Neuronal stem cell (in vitro differentiated cells): ENCODE data around the gene PSG5.
"Not testable (repeated sequence)": the region's sequence is repeated elsewhere in the genome, so short reads cannot be mapped to it uniquely, and the experiment has no call there.

Experiments
- DNase-seq: peaks from one replicate; pipeline ENCODE4 v3.0.0-alpha.2; 2013; ENCODE audit warnings: low spot score
- H2AFZ ChIP-seq: one replicate; pipeline ENCODE4 v1.6.1; 2013; ENCODE audit warnings: mild to moderate bottlenecking, low read length, inconsistent platforms
- H2AK5ac ChIP-seq: 2 replicates; pipeline ENCODE4 v1.6.1; 2013; ENCODE audit warnings: low read depth, mild to moderate bottlenecking, inconsistent platforms, low read length, moderate library complexity, mixed read lengths
- H2BK120ac ChIP-seq: 2 replicates; pipeline ENCODE4 v1.6.1; 2013; ENCODE audit warnings: low read depth, mild to moderate bottlenecking, inconsistent platforms, low read length, moderate library complexity, mixed read lengths
- H2BK12ac ChIP-seq: one replicate; pipeline ENCODE4 v1.6.1; 2013; ENCODE audit warnings: low read length, inconsistent platforms
- H2BK15ac ChIP-seq: 2 replicates; pipeline ENCODE4 v1.6.1; 2013; ENCODE audit warnings: mild to moderate bottlenecking, low read length, inconsistent platforms, mixed read lengths
- H2BK5ac ChIP-seq: one replicate; pipeline ENCODE4 v1.6.1; 2013; ENCODE audit warnings: inconsistent platforms, mild to moderate bottlenecking, low read length, moderate library complexity
- H3K14ac ChIP-seq: one replicate; pipeline ENCODE4 v1.6.1; 2013; ENCODE audit warnings: low read length, inconsistent platforms
- H3K18ac ChIP-seq: 2 replicates; pipeline ENCODE4 v1.6.1; 2013; ENCODE audit warnings: low read length, inconsistent platforms
- H3K23ac ChIP-seq: 2 replicates; pipeline ENCODE4 v1.6.1; 2013; ENCODE audit warnings: low read depth, mild to moderate bottlenecking, mixed read lengths, low read length, inconsistent platforms; ENCODE audit not compliant: poor library complexity
- H3K27ac ChIP-seq: replicated peaks from 3 replicates; pipeline ENCODE4 v1.5.1; 2013; ENCODE audit warnings: low read length, inconsistent platforms
- H3K27me3 ChIP-seq, 3 experiments: 2 replicates each; pipeline ENCODE4 v1.6.1; 2013; ENCODE audit warnings: low read length in 3 of 3, mild to moderate bottlenecking in 2 of 3, inconsistent platforms in 1 of 3, low read depth in 1 of 3, mixed read lengths in 1 of 3, moderate library complexity in 1 of 3; ENCODE audit not compliant: control insufficient read depth in 3 of 3, insufficient read depth in 3 of 3
- H3K36me3 ChIP-seq, 2 donors: replicated peaks in 1 of 2; 2 replicates each; pipeline ENCODE4 v1.6.1; 2013; ENCODE audit warnings: low read length in 2 of 2; ENCODE audit not compliant: control insufficient read depth in 2 of 2, insufficient read depth in 2 of 2
- H3K4ac ChIP-seq: 2 replicates; pipeline ENCODE4 v1.6.1; 2013; ENCODE audit warnings: inconsistent platforms, mild to moderate bottlenecking, low read length, moderate library complexity
- H3K4me1 ChIP-seq, 2 donors: 1 replicate in 1 of 2; 2 replicates in 1 of 2; pipeline ENCODE4 v1.6.1; 2013; ENCODE audit warnings: low read length in 2 of 2, low read depth in 1 of 2; ENCODE audit not compliant: control insufficient read depth in 2 of 2, insufficient read depth in 1 of 2
- H3K4me2 ChIP-seq: one replicate; pipeline ENCODE4 v1.6.1; 2013; ENCODE audit warnings: mild to moderate bottlenecking, low read length, inconsistent platforms; ENCODE audit not compliant: insufficient read depth, poor library complexity, severe bottlenecking
- H3K4me3 ChIP-seq, 2 donors: 2 replicates each; pipeline ENCODE4 v1.5.1; 2013; ENCODE audit warnings: low read length in 2 of 2, mild to moderate bottlenecking in 2 of 2, inconsistent platforms in 1 of 2, moderate library complexity in 1 of 2
- H3K79me1 ChIP-seq: one replicate; pipeline ENCODE4 v1.6.1; 2013; ENCODE audit warnings: low read depth, mild to moderate bottlenecking, inconsistent platforms, low read length, moderate library complexity
- H3K9ac ChIP-seq: one replicate; pipeline ENCODE4 v1.6.1; 2013; ENCODE audit warnings: mild to moderate bottlenecking, low read depth, low read length, inconsistent platforms; ENCODE audit not compliant: poor library complexity
- H3K9me3 ChIP-seq, 2 donors: replicated peaks in 1 of 2; 2 replicates each; pipeline versions ENCODE3 to v1.6.1; 2013; ENCODE audit warnings: low read length in 2 of 2, mild to moderate bottlenecking in 2 of 2, inconsistent platforms in 1 of 2, low read depth in 1 of 2, mixed read lengths in 1 of 2, moderate library complexity in 1 of 2; ENCODE audit not compliant: control insufficient read depth in 2 of 2, insufficient read depth in 1 of 2
- H4K8ac ChIP-seq: one replicate; pipeline ENCODE4 v1.6.1; 2013; ENCODE audit warnings: low read depth, mild to moderate bottlenecking, inconsistent platforms, low read length, moderate library complexity
- H4K91ac ChIP-seq: one replicate; pipeline ENCODE4 v1.6.1; 2013; ENCODE audit warnings: low read length, low read depth, mild to moderate bottlenecking, inconsistent platforms; ENCODE audit not compliant: poor library complexity
- WGBS, 2 donors: extraction: QIAGEN DNeasy Blood & Tissue Kit; methylation state at CpG; one replicate each; pipeline ENCODE4 v1.1.7; 2013; ENCODE audit warnings: missing lambda C conversion rate in 2 of 2, mixed read lengths in 1 of 2; ENCODE audit not compliant: insufficient read length in 2 of 2, insufficient replicate concordance in 1 of 2; ENCODE audit errors: extremely low coverage in 2 of 2; 5-methylcytosine and 5-hydroxymethylcytosine counted together

PSG5 gene

GRCh38 chr19:43124360-43124759 lies 62.0 kb downstream of the PSG5 start:
- H3K4me3 ChIP-seq = no peak overlapping the region
- H3K4ac ChIP-seq = no peak overlapping the region
- no peaks in the 10 kb centered on the region for H3K27me3 ChIP-seq
- DNase-seq = no peak
- H2BK15ac ChIP-seq = no peak overlapping the region
- no peak overlapping the region for H3K23ac ChIP-seq
- H2BK120ac ChIP-seq = no peak overlapping the region
- H2AK5ac ChIP-seq = no peak overlapping the region
- no peak overlapping the region for H3K9ac ChIP-seq
- no peak overlapping the region for H2BK5ac ChIP-seq
- peaks cover 0 to 1% of the 10 kb centered on the region in 2 donors for H3K9me3 ChIP-seq
- WGBS, 2 donors = no CpG with 5 or more reads among the region's 2 CpGs
- no peak overlapping the region for H2AFZ ChIP-seq
- no peak overlapping the region for H3K18ac ChIP-seq
- H3K4me1 ChIP-seq = no peaks in the 10 kb centered on the region
- H3K79me1 ChIP-seq = no peaks in the 10 kb centered on the region
- H3K14ac ChIP-seq = no peak overlapping the region
- H3K36me3 ChIP-seq = no peaks in the 10 kb centered on the region
- H4K91ac ChIP-seq = no peak overlapping the region
- H4K8ac ChIP-seq = no peak overlapping the region
- no peak overlapping the region for H3K4me2 ChIP-seq
- no peak overlapping the region for H2BK12ac ChIP-seq
- no peak overlapping the region for H3K27ac ChIP-seq

GRCh38 chr19:43120433-43121026 lies 65.8 kb downstream of the PSG5 start:
- not testable (repeated sequence) for H3K27me3 ChIP-seq, H3K4me1 ChIP-seq, H4K8ac ChIP-seq, H3K4ac ChIP-seq, H3K4me2 ChIP-seq, H4K91ac ChIP-seq, H2BK120ac ChIP-seq, H3K27ac ChIP-seq, H3K18ac ChIP-seq, H2AFZ ChIP-seq, H3K9me3 ChIP-seq, H3K23ac ChIP-seq, H2BK15ac ChIP-seq, DNase-seq, H2AK5ac ChIP-seq, H3K4me3 ChIP-seq, H2BK5ac ChIP-seq, H3K14ac ChIP-seq, H3K79me1 ChIP-seq, H2BK12ac ChIP-seq, H3K36me3 ChIP-seq, H3K9ac ChIP-seq
- no CpG with 5 or more reads among the region's 11 CpGs for WGBS, 2 donors

GRCh38 chr19:43119526-43119925 lies 66.8 kb downstream of the PSG5 start:
- not testable (repeated sequence) for H2BK120ac ChIP-seq, H4K91ac ChIP-seq, H3K4me1 ChIP-seq, H3K4ac ChIP-seq, H3K14ac ChIP-seq, H2AFZ ChIP-seq, H2AK5ac ChIP-seq, H3K23ac ChIP-seq, H3K79me1 ChIP-seq, H3K36me3 ChIP-seq, H3K4me2 ChIP-seq, H3K9ac ChIP-seq, H3K4me3 ChIP-seq, H3K18ac ChIP-seq, H2BK12ac ChIP-seq, H2BK5ac ChIP-seq, DNase-seq, H4K8ac ChIP-seq, H3K9me3 ChIP-seq, H3K27me3 ChIP-seq, H3K27ac ChIP-seq, H2BK15ac ChIP-seq
- WGBS, 2 donors = no CpG with 5 or more reads among the region's 3 CpGs
